Measurements from ENCODE around the gene ANXA10.
"Not testable (repeated sequence)": the region's sequence is repeated elsewhere in the genome, so short reads cannot be mapped to it uniquely, and the experiment has no call there.

The ANXA10 gene

GRCh38 chr4:168077726-168078239 lies 14.6 kb upstream of the ANXA10 start:
- Histone ChIP-seq H3K4me1 (ENCODE audit: control insufficient read depth, insufficient read depth, low read length) (no peaks in the 10 kb centered on the region), H3K36me3 (ENCODE audit: control insufficient read depth, insufficient read depth, low read length) (no peaks in the 10 kb centered on the region), H3K9ac (ENCODE audit: low read length) (no peak overlapping the region), H3K27me3 (ENCODE audit: control insufficient read depth, insufficient read depth, low read length) (no peaks in the 10 kb centered on the region), H3K4me3 (ENCODE audit: low read depth, low read length) (no peak overlapping the region), H3K9me3 (ENCODE audit: control insufficient read depth, insufficient read depth, low read depth, low read length) (no peaks in the 10 kb centered on the region), H3K27ac (ENCODE audit: low read depth, low read length) (no peak overlapping the region)

- Histone ChIP-seq H3K36me3 (ENCODE audit: control insufficient read depth, insufficient read depth, low read length) (no peaks in the 10 kb centered on the region), H3K4me1 (ENCODE audit: control insufficient read depth, insufficient read depth, low read length) (no peaks in the 10 kb centered on the region), H3K9me3 (ENCODE audit: control insufficient read depth, insufficient read depth, low read depth, low read length) (peaks cover under 1% of the 10 kb centered on the region; the same call in 1 of the 2 replicates), H3K9ac (ENCODE audit: low read length) (no peak overlapping the region), H3K27ac (ENCODE audit: low read depth, low read length) (no peak overlapping the region), H3K4me3 (ENCODE audit: low read depth, low read length) (no peak overlapping the region), H3K27me3 (ENCODE audit: control insufficient read depth, insufficient read depth, low read length) (no peaks in the 10 kb centered on the region)
Measured at GRCh38 chr4:168082379-168082778, 10.0 kb upstream of the ANXA10 start.

GRCh38 chr4:168095776-168096406 lies 3.6 kb downstream of the ANXA10 start:
- Histone ChIP-seq H3K9ac (ENCODE audit: low read length) (no peak overlapping the region), H3K36me3 (ENCODE audit: control insufficient read depth, insufficient read depth, low read length) (no peaks in the 10 kb centered on the region), H3K27me3 (ENCODE audit: control insufficient read depth, insufficient read depth, low read length) (no peaks in the 10 kb centered on the region), H3K27ac (ENCODE audit: low read depth, low read length) (no peak overlapping the region), H3K9me3 (ENCODE audit: control insufficient read depth, insufficient read depth, low read depth, low read length) (no peaks in the 10 kb centered on the region), H3K4me3 (ENCODE audit: low read depth, low read length) (no peak overlapping the region), H3K4me1 (ENCODE audit: control insufficient read depth, insufficient read depth, low read length) (no peaks in the 10 kb centered on the region)

- Histone ChIP-seq H3K36me3 (ENCODE audit: control insufficient read depth, insufficient read depth, low read length) (no peaks in the 10 kb centered on the region), H3K9me3 (ENCODE audit: control insufficient read depth, insufficient read depth, low read depth, low read length) (no peaks in the 10 kb centered on the region), H3K27ac (ENCODE audit: low read depth, low read length) (no peak overlapping the region), H3K27me3 (ENCODE audit: control insufficient read depth, insufficient read depth, low read length) (no peaks in the 10 kb centered on the region), H3K4me3 (ENCODE audit: low read depth, low read length) (no peak overlapping the region), H3K9ac (ENCODE audit: low read length) (no peak overlapping the region), H3K4me1 (ENCODE audit: control insufficient read depth, insufficient read depth, low read length) (no peaks in the 10 kb centered on the region)
Measured at GRCh38 chr4:168096407-168096784, 4.1 kb downstream of the ANXA10 start.

GRCh38 chr4:168097161-168097560 lies 4.8 kb downstream of the ANXA10 start:
- no peaks in the 10 kb centered on the region for H3K36me3 ChIP-seq (ENCODE audit: control insufficient read depth, insufficient read depth, low read length)
- no peak overlapping the region for H3K27ac ChIP-seq (ENCODE audit: low read depth, low read length)
- no peak overlapping the region for H3K9ac ChIP-seq (ENCODE audit: low read length)
- no peaks in the 10 kb centered on the region for H3K4me1 ChIP-seq (ENCODE audit: control insufficient read depth, insufficient read depth, low read length)
- no peak overlapping the region for H3K4me3 ChIP-seq (ENCODE audit: low read depth, low read length)
- H3K27me3 ChIP-seq (ENCODE audit: control insufficient read depth, insufficient read depth, low read length), result no peaks in the 10 kb centered on the region
- H3K9me3 ChIP-seq (ENCODE audit: control insufficient read depth, insufficient read depth, low read depth, low read length), result no peaks in the 10 kb centered on the region

GRCh38 chr4:168098248-168098717 lies 5.9 kb downstream of the ANXA10 start:
- Histone ChIP-seq H3K36me3 (ENCODE audit: control insufficient read depth, insufficient read depth, low read length) (no peaks in the 10 kb centered on the region), H3K27ac (ENCODE audit: low read depth, low read length) (no peak overlapping the region), H3K9ac (ENCODE audit: low read length) (no peak overlapping the region), H3K9me3 (ENCODE audit: control insufficient read depth, insufficient read depth, low read depth, low read length) (no peaks in the 10 kb centered on the region), H3K27me3 (ENCODE audit: control insufficient read depth, insufficient read depth, low read length) (no peaks in the 10 kb centered on the region), H3K4me3 (ENCODE audit: low read depth, low read length) (no peak overlapping the region), H3K4me1 (ENCODE audit: control insufficient read depth, insufficient read depth, low read length) (no peaks in the 10 kb centered on the region)

- Histone ChIP-seq H3K9ac (ENCODE audit: low read length) (no peak overlapping the region), H3K4me3 (ENCODE audit: low read depth, low read length) (no peak overlapping the region), H3K9me3 (ENCODE audit: control insufficient read depth, insufficient read depth, low read depth, low read length) (no peaks in the 10 kb centered on the region), H3K27ac (ENCODE audit: low read depth, low read length) (no peak overlapping the region), H3K4me1 (ENCODE audit: control insufficient read depth, insufficient read depth, low read length) (no peaks in the 10 kb centered on the region), H3K27me3 (ENCODE audit: control insufficient read depth, insufficient read depth, low read length) (no peaks in the 10 kb centered on the region), H3K36me3 (ENCODE audit: control insufficient read depth, insufficient read depth, low read length) (no peaks in the 10 kb centered on the region)
Measured at GRCh38 chr4:168099195-168099594, 6.9 kb downstream of the ANXA10 start.

GRCh38 chr4:168101026-168101425 lies 8.7 kb downstream of the ANXA10 start:
- H3K4me3 ChIP-seq (ENCODE audit: low read depth, low read length), result no peak overlapping the region
- H3K36me3 ChIP-seq (ENCODE audit: control insufficient read depth, insufficient read depth, low read length), result no peaks in the 10 kb centered on the region
- no peaks in the 10 kb centered on the region for H3K4me1 ChIP-seq (ENCODE audit: control insufficient read depth, insufficient read depth, low read length)
- H3K27me3 ChIP-seq (ENCODE audit: control insufficient read depth, insufficient read depth, low read length), result no peaks in the 10 kb centered on the region
- H3K9me3 ChIP-seq (ENCODE audit: control insufficient read depth, insufficient read depth, low read depth, low read length), result no peaks in the 10 kb centered on the region
- no peak overlapping the region for H3K27ac ChIP-seq (ENCODE audit: low read depth, low read length)
- no peak overlapping the region for H3K9ac ChIP-seq (ENCODE audit: low read length)

GRCh38 chr4:168102403-168102802 lies 10.1 kb downstream of the ANXA10 start:
- Histone ChIP-seq H3K9ac (ENCODE audit: low read length) (no peak overlapping the region), H3K36me3 (ENCODE audit: control insufficient read depth, insufficient read depth, low read length) (no peaks in the 10 kb centered on the region), H3K9me3 (ENCODE audit: control insufficient read depth, insufficient read depth, low read depth, low read length) (no peaks in the 10 kb centered on the region), H3K4me1 (ENCODE audit: control insufficient read depth, insufficient read depth, low read length) (no peaks in the 10 kb centered on the region), H3K27ac (ENCODE audit: low read depth, low read length) (no peak overlapping the region), H3K27me3 (ENCODE audit: control insufficient read depth, insufficient read depth, low read length) (no peaks in the 10 kb centered on the region), H3K4me3 (ENCODE audit: low read depth, low read length) (no peak overlapping the region)

- Histone ChIP-seq H3K9ac (ENCODE audit: low read length) (no peak overlapping the region), H3K9me3 (ENCODE audit: control insufficient read depth, insufficient read depth, low read depth, low read length) (no peaks in the 10 kb centered on the region), H3K36me3 (ENCODE audit: control insufficient read depth, insufficient read depth, low read length) (no peaks in the 10 kb centered on the region), H3K4me1 (ENCODE audit: control insufficient read depth, insufficient read depth, low read length) (no peaks in the 10 kb centered on the region), H3K27ac (ENCODE audit: low read depth, low read length) (no peak overlapping the region), H3K4me3 (ENCODE audit: low read depth, low read length) (no peak overlapping the region), H3K27me3 (ENCODE audit: control insufficient read depth, insufficient read depth, low read length) (no peaks in the 10 kb centered on the region)
Measured at GRCh38 chr4:168109527-168109926, 17.2 kb downstream of the ANXA10 start.

- H3K4me3 ChIP-seq (ENCODE audit: low read depth, low read length); H3K9ac ChIP-seq (ENCODE audit: low read length); H3K27me3 ChIP-seq (ENCODE audit: control insufficient read depth, insufficient read depth, low read length); H3K9me3 ChIP-seq (ENCODE audit: control insufficient read depth, insufficient read depth, low read depth, low read length); H3K36me3 ChIP-seq (ENCODE audit: control insufficient read depth, insufficient read depth, low read length); H3K4me1 ChIP-seq (ENCODE audit: control insufficient read depth, insufficient read depth, low read length); H3K27ac ChIP-seq (ENCODE audit: low read depth, low read length): not testable (repeated sequence)
Measured at GRCh38 chr4:168113059-168113458, 20.7 kb downstream of the ANXA10 start.

All from HUES6 (cell line).